Parathyroid adenoma (tissue), 2 donors: ENCODE measurements around the gene SNPH.
A peak's percentile ranks its signal among the peaks of the same experiment; 100 is the strongest.

Experiments used
- H2AFZ ChIP-seq: fragments of 300-600 bp; sonication (generic); one replicate; pipeline ENCODE4 v1.7.0; 2017; ENCODE audit warnings: antibody characterized with exemption, mild to moderate bottlenecking
- H3K27ac ChIP-seq: fragments of 300-600 bp; sonication (generic); one replicate; pipeline ENCODE4 v1.7.0; 2017
- H3K27me3 ChIP-seq: fragments of 300-600 bp; sonication (generic); one replicate; pipeline ENCODE4 v1.7.0; 2017; ENCODE audit warnings: low read length; ENCODE audit not compliant: control insufficient read depth, insufficient read depth
- H3K36me3 ChIP-seq: fragments of 300-600 bp; sonication (generic); one replicate; pipeline ENCODE4 v1.7.0; 2017; ENCODE audit warnings: low read length; ENCODE audit not compliant: control insufficient read depth, insufficient read depth
- H3K4me1 ChIP-seq: fragments of 300-600 bp; sonication (generic); one replicate; pipeline ENCODE4 v1.7.0; 2017; ENCODE audit warnings: control low read depth
- H3K4me2 ChIP-seq: fragments of 300-600 bp; sonication (generic); one replicate; pipeline ENCODE4 v1.7.0; 2017; ENCODE audit warnings: low read length
- H3K4me3 ChIP-seq: fragments of 300-600 bp; sonication (generic); one replicate; pipeline ENCODE4 v1.7.0; 2017; ENCODE audit warnings: low read depth, low read length
- H3K79me2 ChIP-seq: fragments of 300-600 bp; sonication (generic); one replicate; pipeline ENCODE4 v1.7.0; 2017; ENCODE audit warnings: control low read depth
- H3K9ac ChIP-seq: fragments of 300-600 bp; sonication (generic); one replicate; pipeline ENCODE4 v1.7.0; 2017; ENCODE audit warnings: mild to moderate bottlenecking
- H3K9me3 ChIP-seq: fragments of 300-600 bp; sonication (generic); one replicate; pipeline ENCODE4 v1.7.0; 2017; ENCODE audit warnings: low read length; ENCODE audit not compliant: control insufficient read depth
- CTCF ChIP-seq: fragments of 300-600 bp; sonication (generic); IDR thresholded peaks from one replicate; pipeline ENCODE4 v1.7.0; 2017; ENCODE audit warnings: antibody characterized with exemption, mild to moderate bottlenecking
- donor health status: primary hyperparathyroidism.

The SNPH gene

GRCh38 chr20:1327241-1327653 is 61.2 kb downstream of the SNPH start:
- no peak overlapping the region for H3K9ac ChIP-seq
- no peak overlapping the region for H3K4me2 ChIP-seq
- H3K27me3 ChIP-seq, result no peaks in the 10 kb centered on the region
- peak overlapping the region; percentile 93 for H3K27ac ChIP-seq
- no peak for TF ChIP-seq CTCF
- H3K4me1 ChIP-seq, result peaks cover 27% of the 10 kb centered on the region
- H2AFZ ChIP-seq, result no peak overlapping the region
- H3K9me3 ChIP-seq, result no peaks in the 10 kb centered on the region
- H3K36me3 ChIP-seq, result no peaks in the 10 kb centered on the region
- peaks cover 23% of the 10 kb centered on the region for H3K79me2 ChIP-seq
- H3K4me3 ChIP-seq, result no peak overlapping the region

GRCh38 chr20:1327827-1328679 is 62.0 kb downstream of the SNPH start:
- peaks cover 27% of the 10 kb centered on the region for H3K4me1 ChIP-seq
- H3K27ac ChIP-seq, result peak overlapping the region; percentile 93
- no peaks in the 10 kb centered on the region for H3K9me3 ChIP-seq
- no peak overlapping the region for H3K9ac ChIP-seq
- no peak overlapping the region for H2AFZ ChIP-seq
- no peak overlapping the region for H3K4me2 ChIP-seq
- no peaks in the 10 kb centered on the region for H3K27me3 ChIP-seq
- H3K36me3 ChIP-seq, result no peaks in the 10 kb centered on the region
- no peak for TF ChIP-seq CTCF
- no peak overlapping the region for H3K4me3 ChIP-seq
- H3K79me2 ChIP-seq, result peaks cover 25% of the 10 kb centered on the region

- no peak for TF ChIP-seq CTCF
- no peak within 1 kb of the TSS for H2AFZ ChIP-seq
- H3K4me1 ChIP-seq, result peaks cover 27% of the 10 kb centered on the region
- H3K79me2 ChIP-seq, result peaks cover 29% of the 10 kb centered on the region
- no peak within 1 kb of the TSS for H3K4me2 ChIP-seq
- no peak within 1 kb of the TSS for H3K9ac ChIP-seq
- no peaks in the 10 kb centered on the region for H3K9me3 ChIP-seq
- no peaks in the 10 kb centered on the region for H3K36me3 ChIP-seq
- H3K4me3 ChIP-seq, result no peak within 1 kb of the TSS
- no peaks in the 10 kb centered on the region for H3K27me3 ChIP-seq
- H3K27ac ChIP-seq, result peak within 1 kb of the TSS; percentile 93
Observed at GRCh38 chr20:1328680-1329330, 62.7 kb downstream of the SNPH start, which contains the start of gene SDCBP2. TSS of gene SDCBP2 (minus strand) at chr20:1329139. CDS start at chr20:1320416, 8,723 bp downstream.

GRCh38 chr20:1330075-1330830 is 64.2 kb downstream of the SNPH start:
- H3K9ac ChIP-seq, result no peak overlapping the region
- H3K4me1 ChIP-seq, result peaks cover 25% of the 10 kb centered on the region
- no peaks in the 10 kb centered on the region for H3K27me3 ChIP-seq
- no peak overlapping the region for H2AFZ ChIP-seq
- peak overlapping the region; percentile 22 for H3K27ac ChIP-seq
- H3K79me2 ChIP-seq, result peaks cover 29% of the 10 kb centered on the region
- H3K36me3 ChIP-seq, result no peaks in the 10 kb centered on the region
- no peak for TF ChIP-seq CTCF
- no peak overlapping the region for H3K4me3 ChIP-seq
- no peak overlapping the region for H3K4me2 ChIP-seq
- H3K9me3 ChIP-seq, result no peaks in the 10 kb centered on the region
